ENCODE data around the gene NRCAM. TPM values are rescaled to one million over a fixed set of nuclear protein-coding genes. Genes with fewer than 3 reads are reported as not detected.

NRCAM gene
- total RNA-seq, 1 experiment from 2014 or later: 2.7 TPM

DNA sequence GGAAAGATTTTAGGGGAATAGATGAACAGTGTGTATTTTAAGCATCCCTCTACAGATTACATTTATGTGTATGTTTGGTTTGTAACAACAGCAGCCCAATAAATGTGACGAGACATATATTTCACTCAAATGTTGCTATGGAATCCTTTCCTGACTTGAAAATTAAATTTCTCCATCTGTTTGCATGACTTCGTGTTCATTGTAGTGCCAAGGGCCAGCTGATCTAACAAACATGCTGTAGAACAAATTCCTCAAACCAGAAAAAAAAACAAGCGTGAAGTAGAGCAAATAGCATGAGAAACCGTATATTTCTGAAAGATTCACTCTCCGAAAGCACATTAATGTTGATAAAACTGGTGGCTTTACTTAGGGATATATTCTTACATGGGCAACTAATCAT is 87.8 kb downstream of the NRCAM start:
- H3K4me3 Mint-ChIP-seq: no peak overlapping the region
- H3K36me3 Mint-ChIP-seq: no peaks in the 10 kb centered on the region
- no peak for DNase-seq (ENCODE audit: low spot score)
- ChIA-PET CTCF (no interaction called here), POLR2A (no interaction called here)
- no peak overlapping the region for H3K27ac Mint-ChIP-seq
- no peak for ATAC-seq
- H3K4me1 Mint-ChIP-seq: no peaks in the 10 kb centered on the region; the same call in 1 of the 2 replicates
- H3K27me3 Mint-ChIP-seq (ENCODE audit: low read depth): no peaks in the 10 kb centered on the region
- peaks cover 5% of the 10 kb centered on the region; the same call in 1 of the 2 replicates for H3K9me3 Mint-ChIP-seq
- TF ChIP-seq FOXJ3 (CRISPR knock-in tag; IDR thresholded peaks at IDR 0.05; ENCODE audit: borderline replicate concordance): no peak
- TF ChIP-seq, protein P1, sequence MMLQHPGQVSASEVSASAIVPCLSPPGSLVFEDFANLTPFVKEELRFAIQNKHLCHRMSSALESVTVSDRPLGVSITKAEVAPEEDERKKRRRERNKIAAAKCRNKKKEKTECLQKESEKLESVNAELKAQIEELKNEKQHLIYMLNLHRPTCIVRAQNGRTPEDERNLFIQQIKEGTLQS (CRISPR knock-in tag; conservative IDR thresholded peaks at IDR 0.05): no peak
- TF ChIP-seq, protein P2, sequence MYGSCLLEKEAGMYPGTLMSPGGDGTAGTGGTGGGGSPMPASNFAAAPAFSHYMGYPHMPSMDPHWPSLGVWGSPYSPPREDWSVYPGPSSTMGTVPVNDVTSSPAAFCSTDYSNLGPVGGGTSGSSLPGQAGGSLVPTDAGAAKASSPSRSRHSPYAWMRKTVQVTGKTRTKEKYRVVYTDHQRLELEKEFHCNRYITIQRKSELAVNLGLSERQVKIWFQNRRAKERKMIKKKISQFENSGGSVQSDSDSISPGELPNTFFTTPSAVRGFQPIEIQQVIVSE (CRISPR knock-in tag; IDR thresholded peaks at IDR 0.05; ENCODE audit: borderline replicate concordance): no peak
- TF ChIP-seq, protein P3, sequence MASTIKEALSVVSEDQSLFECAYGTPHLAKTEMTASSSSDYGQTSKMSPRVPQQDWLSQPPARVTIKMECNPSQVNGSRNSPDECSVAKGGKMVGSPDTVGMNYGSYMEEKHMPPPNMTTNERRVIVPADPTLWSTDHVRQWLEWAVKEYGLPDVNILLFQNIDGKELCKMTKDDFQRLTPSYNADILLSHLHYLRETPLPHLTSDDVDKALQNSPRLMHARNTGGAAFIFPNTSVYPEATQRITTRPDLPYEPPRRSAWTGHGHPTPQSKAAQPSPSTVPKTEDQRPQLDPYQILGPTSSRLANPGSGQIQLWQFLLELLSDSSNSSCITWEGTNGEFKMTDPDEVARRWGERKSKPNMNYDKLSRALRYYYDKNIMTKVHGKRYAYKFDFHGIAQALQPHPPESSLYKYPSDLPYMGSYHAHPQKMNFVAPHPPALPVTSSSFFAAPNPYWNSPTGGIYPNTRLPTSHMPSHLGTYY (CRISPR knock-in tag; IDR thresholded peaks at IDR 0.05): no peak
- TF ChIP-seq ZNF138 (CRISPR knock-in tag; conservative IDR thresholded peaks at IDR 0.05): no peak
- TF ChIP-seq, protein P4, sequence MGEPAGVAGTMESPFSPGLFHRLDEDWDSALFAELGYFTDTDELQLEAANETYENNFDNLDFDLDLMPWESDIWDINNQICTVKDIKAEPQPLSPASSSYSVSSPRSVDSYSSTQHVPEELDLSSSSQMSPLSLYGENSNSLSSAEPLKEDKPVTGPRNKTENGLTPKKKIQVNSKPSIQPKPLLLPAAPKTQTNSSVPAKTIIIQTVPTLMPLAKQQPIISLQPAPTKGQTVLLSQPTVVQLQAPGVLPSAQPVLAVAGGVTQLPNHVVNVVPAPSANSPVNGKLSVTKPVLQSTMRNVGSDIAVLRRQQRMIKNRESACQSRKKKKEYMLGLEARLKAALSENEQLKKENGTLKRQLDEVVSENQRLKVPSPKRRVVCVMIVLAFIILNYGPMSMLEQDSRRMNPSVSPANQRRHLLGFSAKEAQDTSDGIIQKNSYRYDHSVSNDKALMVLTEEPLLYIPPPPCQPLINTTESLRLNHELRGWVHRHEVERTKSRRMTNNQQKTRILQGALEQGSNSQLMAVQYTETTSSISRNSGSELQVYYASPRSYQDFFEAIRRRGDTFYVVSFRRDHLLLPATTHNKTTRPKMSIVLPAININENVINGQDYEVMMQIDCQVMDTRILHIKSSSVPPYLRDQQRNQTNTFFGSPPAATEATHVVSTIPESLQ (CRISPR knock-in tag; IDR thresholded peaks at IDR 0.05): no peak
- TF ChIP-seq GTF2I (CRISPR knock-in tag; conservative IDR thresholded peaks at IDR 0.05): no peak
- no peak for TF ChIP-seq ELF4 (CRISPR knock-in tag; IDR thresholded peaks at IDR 0.05; ENCODE audit: low read depth)
- TF ChIP-seq RORB (CRISPR knock-in tag; IDR thresholded peaks at IDR 0.05): no peak
- TF ChIP-seq, protein P5, sequence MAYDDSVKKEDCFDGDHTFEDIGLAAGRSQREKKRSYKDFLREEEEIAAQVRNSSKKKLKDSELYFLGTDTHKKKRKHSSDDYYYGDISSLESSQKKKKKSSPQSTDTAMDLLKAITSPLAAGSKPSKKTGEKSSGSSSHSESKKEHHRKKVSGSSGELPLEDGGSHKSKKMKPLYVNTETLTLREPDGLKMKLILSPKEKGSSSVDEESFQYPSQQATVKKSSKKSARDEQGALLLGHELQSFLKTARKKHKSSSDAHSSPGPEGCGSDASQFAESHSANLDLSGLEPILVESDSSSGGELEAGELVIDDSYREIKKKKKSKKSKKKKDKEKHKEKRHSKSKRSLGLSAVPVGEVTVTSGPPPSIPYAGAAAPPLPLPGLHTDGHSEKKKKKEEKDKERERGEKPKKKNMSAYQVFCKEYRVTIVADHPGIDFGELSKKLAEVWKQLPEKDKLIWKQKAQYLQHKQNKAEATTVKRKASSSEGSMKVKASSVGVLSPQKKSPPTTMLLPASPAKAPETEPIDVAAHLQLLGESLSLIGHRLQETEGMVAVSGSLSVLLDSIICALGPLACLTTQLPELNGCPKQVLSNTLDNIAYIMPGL (CRISPR knock-in tag; IDR thresholded peaks at IDR 0.05): no peak
- no peak for TF ChIP-seq PRRX2 (CRISPR knock-in tag; IDR thresholded peaks at IDR 0.05)
- TF ChIP-seq SMAD3 (CRISPR knock-in tag; IDR thresholded peaks at IDR 0.05; ENCODE audit: borderline replicate concordance): no peak
- no peak for TF ChIP-seq NR2C2 (CRISPR knock-in tag; IDR thresholded peaks at IDR 0.05)

DNA sequence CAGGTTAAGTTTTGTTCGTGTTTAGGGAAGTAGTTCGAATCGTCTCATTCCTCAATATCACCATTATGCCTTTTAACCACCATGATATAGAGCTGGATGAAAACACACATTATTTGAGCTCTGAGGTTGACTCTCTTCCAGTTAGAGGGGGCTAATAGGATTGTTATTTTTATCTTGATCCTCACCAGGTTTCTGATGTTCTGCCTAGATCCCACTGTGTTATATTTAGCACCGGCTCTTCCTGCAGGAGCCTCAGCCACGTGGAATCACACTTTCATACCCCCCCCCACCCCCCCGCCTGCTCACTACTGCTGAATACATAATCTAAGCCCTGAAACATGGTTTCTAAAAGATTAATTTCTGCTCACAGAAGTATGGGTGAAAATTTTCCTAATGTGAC is 88.3 kb downstream of the NRCAM start:
- Mint-ChIP-seq H3K9me3 (peaks cover 5% of the 10 kb centered on the region; the same call in 1 of the 2 replicates), H3K27me3 (ENCODE audit: low read depth) (no peaks in the 10 kb centered on the region), H3K36me3 (no peaks in the 10 kb centered on the region), H3K4me3 (no peak overlapping the region), H3K4me1 (no peaks in the 10 kb centered on the region; the same call in 1 of the 2 replicates), H3K27ac (no peak overlapping the region)
- ChIA-PET POLR2A (no interaction called here), CTCF (no interaction called here)
- DNase-seq (ENCODE audit: low spot score) (no peak), ATAC-seq (no peak)
- TF ChIP-seq, protein P6, sequence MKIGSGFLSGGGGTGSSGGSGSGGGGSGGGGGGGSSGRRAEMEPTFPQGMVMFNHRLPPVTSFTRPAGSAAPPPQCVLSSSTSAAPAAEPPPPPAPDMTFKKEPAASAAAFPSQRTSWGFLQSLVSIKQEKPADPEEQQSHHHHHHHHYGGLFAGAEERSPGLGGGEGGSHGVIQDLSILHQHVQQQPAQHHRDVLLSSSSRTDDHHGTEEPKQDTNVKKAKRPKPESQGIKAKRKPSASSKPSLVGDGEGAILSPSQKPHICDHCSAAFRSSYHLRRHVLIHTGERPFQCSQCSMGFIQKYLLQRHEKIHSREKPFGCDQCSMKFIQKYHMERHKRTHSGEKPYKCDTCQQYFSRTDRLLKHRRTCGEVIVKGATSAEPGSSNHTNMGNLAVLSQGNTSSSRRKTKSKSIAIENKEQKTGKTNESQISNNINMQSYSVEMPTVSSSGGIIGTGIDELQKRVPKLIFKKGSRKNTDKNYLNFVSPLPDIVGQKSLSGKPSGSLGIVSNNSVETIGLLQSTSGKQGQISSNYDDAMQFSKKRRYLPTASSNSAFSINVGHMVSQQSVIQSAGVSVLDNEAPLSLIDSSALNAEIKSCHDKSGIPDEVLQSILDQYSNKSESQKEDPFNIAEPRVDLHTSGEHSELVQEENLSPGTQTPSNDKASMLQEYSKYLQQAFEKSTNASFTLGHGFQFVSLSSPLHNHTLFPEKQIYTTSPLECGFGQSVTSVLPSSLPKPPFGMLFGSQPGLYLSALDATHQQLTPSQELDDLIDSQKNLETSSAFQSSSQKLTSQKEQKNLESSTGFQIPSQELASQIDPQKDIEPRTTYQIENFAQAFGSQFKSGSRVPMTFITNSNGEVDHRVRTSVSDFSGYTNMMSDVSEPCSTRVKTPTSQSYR (CRISPR knock-in tag; IDR thresholded peaks at IDR 0.05): no peak
- TF ChIP-seq ZNF416 (CRISPR knock-in tag; IDR thresholded peaks at IDR 0.05): no peak
- TF ChIP-seq, protein P7, sequence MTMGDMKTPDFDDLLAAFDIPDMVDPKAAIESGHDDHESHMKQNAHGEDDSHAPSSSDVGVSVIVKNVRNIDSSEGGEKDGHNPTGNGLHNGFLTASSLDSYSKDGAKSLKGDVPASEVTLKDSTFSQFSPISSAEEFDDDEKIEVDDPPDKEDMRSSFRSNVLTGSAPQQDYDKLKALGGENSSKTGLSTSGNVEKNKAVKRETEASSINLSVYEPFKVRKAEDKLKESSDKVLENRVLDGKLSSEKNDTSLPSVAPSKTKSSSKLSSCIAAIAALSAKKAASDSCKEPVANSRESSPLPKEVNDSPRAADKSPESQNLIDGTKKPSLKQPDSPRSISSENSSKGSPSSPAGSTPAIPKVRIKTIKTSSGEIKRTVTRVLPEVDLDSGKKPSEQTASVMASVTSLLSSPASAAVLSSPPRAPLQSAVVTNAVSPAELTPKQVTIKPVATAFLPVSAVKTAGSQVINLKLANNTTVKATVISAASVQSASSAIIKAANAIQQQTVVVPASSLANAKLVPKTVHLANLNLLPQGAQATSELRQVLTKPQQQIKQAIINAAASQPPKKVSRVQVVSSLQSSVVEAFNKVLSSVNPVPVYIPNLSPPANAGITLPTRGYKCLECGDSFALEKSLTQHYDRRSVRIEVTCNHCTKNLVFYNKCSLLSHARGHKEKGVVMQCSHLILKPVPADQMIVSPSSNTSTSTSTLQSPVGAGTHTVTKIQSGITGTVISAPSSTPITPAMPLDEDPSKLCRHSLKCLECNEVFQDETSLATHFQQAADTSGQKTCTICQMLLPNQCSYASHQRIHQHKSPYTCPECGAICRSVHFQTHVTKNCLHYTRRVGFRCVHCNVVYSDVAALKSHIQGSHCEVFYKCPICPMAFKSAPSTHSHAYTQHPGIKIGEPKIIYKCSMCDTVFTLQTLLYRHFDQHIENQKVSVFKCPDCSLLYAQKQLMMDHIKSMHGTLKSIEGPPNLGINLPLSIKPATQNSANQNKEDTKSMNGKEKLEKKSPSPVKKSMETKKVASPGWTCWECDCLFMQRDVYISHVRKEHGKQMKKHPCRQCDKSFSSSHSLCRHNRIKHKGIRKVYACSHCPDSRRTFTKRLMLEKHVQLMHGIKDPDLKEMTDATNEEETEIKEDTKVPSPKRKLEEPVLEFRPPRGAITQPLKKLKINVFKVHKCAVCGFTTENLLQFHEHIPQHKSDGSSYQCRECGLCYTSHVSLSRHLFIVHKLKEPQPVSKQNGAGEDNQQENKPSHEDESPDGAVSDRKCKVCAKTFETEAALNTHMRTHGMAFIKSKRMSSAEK (CRISPR knock-in tag; IDR thresholded peaks at IDR 0.05; ENCODE audit: borderline replicate concordance): no peak
- no peak for TF ChIP-seq ZBTB21 (CRISPR knock-in tag; IDR thresholded peaks at IDR 0.05; ENCODE audit: borderline replicate concordance)
- TF ChIP-seq, protein P8, sequence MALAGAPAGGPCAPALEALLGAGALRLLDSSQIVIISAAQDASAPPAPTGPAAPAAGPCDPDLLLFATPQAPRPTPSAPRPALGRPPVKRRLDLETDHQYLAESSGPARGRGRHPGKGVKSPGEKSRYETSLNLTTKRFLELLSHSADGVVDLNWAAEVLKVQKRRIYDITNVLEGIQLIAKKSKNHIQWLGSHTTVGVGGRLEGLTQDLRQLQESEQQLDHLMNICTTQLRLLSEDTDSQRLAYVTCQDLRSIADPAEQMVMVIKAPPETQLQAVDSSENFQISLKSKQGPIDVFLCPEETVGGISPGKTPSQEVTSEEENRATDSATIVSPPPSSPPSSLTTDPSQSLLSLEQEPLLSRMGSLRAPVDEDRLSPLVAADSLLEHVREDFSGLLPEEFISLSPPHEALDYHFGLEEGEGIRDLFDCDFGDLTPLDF (CRISPR knock-in tag; IDR thresholded peaks at IDR 0.05): no peak
- no peak for TF ChIP-seq HMGA2 (CRISPR knock-in tag; IDR thresholded peaks at IDR 0.05)
- TF ChIP-seq ZNF396 (CRISPR knock-in tag; IDR thresholded peaks at IDR 0.05; ENCODE audit: borderline replicate concordance): no peak
- TF ChIP-seq, protein P9, sequence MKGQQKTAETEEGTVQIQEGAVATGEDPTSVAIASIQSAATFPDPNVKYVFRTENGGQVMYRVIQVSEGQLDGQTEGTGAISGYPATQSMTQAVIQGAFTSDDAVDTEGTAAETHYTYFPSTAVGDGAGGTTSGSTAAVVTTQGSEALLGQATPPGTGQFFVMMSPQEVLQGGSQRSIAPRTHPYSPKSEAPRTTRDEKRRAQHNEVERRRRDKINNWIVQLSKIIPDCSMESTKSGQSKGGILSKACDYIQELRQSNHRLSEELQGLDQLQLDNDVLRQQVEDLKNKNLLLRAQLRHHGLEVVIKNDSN (CRISPR knock-in tag; IDR thresholded peaks at IDR 0.05): no peak
